HepG2 (cell line): ENCODE results near the gene LYPD4. TPM values are rescaled to one million over a fixed set of nuclear protein-coding genes. Genes with fewer than 3 reads are reported as not detected.

Source experiments
- HNF4A ChIP-seq: sonication (generic); formaldehyde crosslinking; IDR thresholded peaks from 2 replicates; pipeline ENCODE4 v1.4.0; 2020; ENCODE audit warnings: missing genetic modification reagents
- PPARG ChIP-seq: conservative IDR thresholded peaks from 2 replicates; pipeline ENCODE4 v1.6.1; 2016; ENCODE audit warnings: missing biosample characterization, missing genetic modification reagents
- REXO4 ChIP-seq: sonication (generic); formaldehyde crosslinking; IDR thresholded peaks from 2 replicates; pipeline ENCODE4 v1.8.0; 2022; ENCODE audit warnings: missing genetic modification reagents, mild to moderate bottlenecking, borderline replicate concordance
- SALL2 ChIP-seq: sonication (generic); formaldehyde crosslinking; IDR thresholded peaks from 2 replicates; pipeline ENCODE4 v1.8.1; 2023; ENCODE audit warnings: mild to moderate bottlenecking, missing genetic modification reagents, inconsistent platforms
- SAP130 ChIP-seq: IDR thresholded peaks from 2 replicates; pipeline ENCODE4 v1.6.1; 2016; ENCODE audit warnings: low read depth
- SOX5 ChIP-seq: IDR thresholded peaks from 2 replicates; pipeline ENCODE4 v1.6.1; 2016; ENCODE audit warnings: borderline replicate concordance
- TARDBP ChIP-seq: sonication (generic); formaldehyde crosslinking; IDR thresholded peaks from 2 replicates; pipeline ENCODE4 v1.8.0; 2022; ENCODE audit warnings: mild to moderate bottlenecking, missing genetic modification reagents
- ZFX ChIP-seq: sonication (generic); formaldehyde crosslinking; IDR thresholded peaks from 2 replicates; pipeline ENCODE4 v1.4.0; 2020; ENCODE audit warnings: mild to moderate bottlenecking, low read depth, missing genetic modification reagents, moderate library complexity
- ZKSCAN1 ChIP-seq: fragments of 150-350 bp; IDR thresholded peaks from 2 replicates; pipeline ENCODE4 v1.6.1; 2014; ENCODE audit warnings: low read length
- ZNF143 ChIP-seq: sonication (generic); formaldehyde crosslinking; IDR thresholded peaks from 2 replicates; pipeline ENCODE4 v1.4.0; 2020; ENCODE audit warnings: missing genetic modification reagents
- ZNF382 ChIP-seq: sonication (generic); formaldehyde crosslinking; IDR thresholded peaks from 2 replicates; pipeline ENCODE4 v1.5.0; 2020; ENCODE audit warnings: missing genetic modification reagents, mild to moderate bottlenecking, borderline replicate concordance
- ZNF552 ChIP-seq: sonication (generic); formaldehyde crosslinking; IDR thresholded peaks from 2 replicates; pipeline ENCODE4 v1.9.0; 2022; ENCODE audit warnings: missing genetic modification reagents, mild to moderate bottlenecking, borderline replicate concordance
- ZNF737 ChIP-seq: sonication (generic); formaldehyde crosslinking; IDR thresholded peaks from 2 replicates; pipeline ENCODE4 v1.5.0; 2020; ENCODE audit warnings: missing genetic modification reagents, mild to moderate bottlenecking, borderline replicate concordance
- ZNF792 ChIP-seq: IDR thresholded peaks from 2 replicates; pipeline ENCODE4 v1.6.1; 2016
- polyA plus RNA-seq, 8 experiments: library from polyadenylated mRNA; depleted of rRNA in 3 of 8; stranded (reverse) in 7 of 8; unstranded in 1 of 8; fragments of >200 nt; fragmentation: Illumina TruSeq in 4 of 8; extraction: Trizol in 4 of 8; gene quantifications; 2 replicates each; pipeline versions ENCODE4 v1.2.1 to v1.2.3, GENCODE V29; 2011 to 2016; ENCODE audit warnings: low read depth in 4 of 8, missing spikeins in 1 of 8, mixed read lengths in 1 of 8; ENCODE audit not compliant: insufficient read depth in 1 of 8
- total RNA-seq, 5 experiments: library from RNA; depleted of rRNA; stranded (reverse); fragments of >200 nt; fragmentation: Illumina TruSeq; extraction: Trizol; gene quantifications; 2 replicates each; pipeline ENCODE4 v1.2.3, GENCODE V29; 2016; ENCODE audit warnings: low read depth in 1 of 5
- TF ChIP-seq, protein P1 (sequence below): sonication (generic); formaldehyde crosslinking; IDR thresholded peaks from 2 replicates; pipeline ENCODE4 v1.4.0; 2020; ENCODE audit warnings: missing genetic modification reagents
- TF ChIP-seq, protein P2 (sequence below): sonication (generic); formaldehyde crosslinking; IDR thresholded peaks from 2 replicates; pipeline ENCODE4 v1.4.0; 2020; ENCODE audit warnings: missing genetic modification reagents
- TF ChIP-seq, protein P3 (sequence below): sonication (generic); formaldehyde crosslinking; IDR thresholded peaks from 2 replicates; pipeline ENCODE4 v1.4.0; 2020; ENCODE audit warnings: low read depth, mild to moderate bottlenecking, missing genetic modification reagents
- TF ChIP-seq, protein P4 (sequence below): sonication (generic); formaldehyde crosslinking; IDR thresholded peaks from 2 replicates; pipeline ENCODE4 v1.8.0; 2023; ENCODE audit warnings: mild to moderate bottlenecking, missing genetic modification reagents
- TF ChIP-seq, protein P5 (sequence below): IDR thresholded peaks from 2 replicates; pipeline ENCODE4 v1.6.1; 2016; ENCODE audit warnings: mild to moderate bottlenecking, missing biosample characterization, missing genetic modification reagents

The LYPD4 gene
- total and polyA plus RNA-seq, 2 of the 13 experiments (the other 11 are each of a cell fraction or from before 2014, with no cell fraction given) = not detected

DNA sequence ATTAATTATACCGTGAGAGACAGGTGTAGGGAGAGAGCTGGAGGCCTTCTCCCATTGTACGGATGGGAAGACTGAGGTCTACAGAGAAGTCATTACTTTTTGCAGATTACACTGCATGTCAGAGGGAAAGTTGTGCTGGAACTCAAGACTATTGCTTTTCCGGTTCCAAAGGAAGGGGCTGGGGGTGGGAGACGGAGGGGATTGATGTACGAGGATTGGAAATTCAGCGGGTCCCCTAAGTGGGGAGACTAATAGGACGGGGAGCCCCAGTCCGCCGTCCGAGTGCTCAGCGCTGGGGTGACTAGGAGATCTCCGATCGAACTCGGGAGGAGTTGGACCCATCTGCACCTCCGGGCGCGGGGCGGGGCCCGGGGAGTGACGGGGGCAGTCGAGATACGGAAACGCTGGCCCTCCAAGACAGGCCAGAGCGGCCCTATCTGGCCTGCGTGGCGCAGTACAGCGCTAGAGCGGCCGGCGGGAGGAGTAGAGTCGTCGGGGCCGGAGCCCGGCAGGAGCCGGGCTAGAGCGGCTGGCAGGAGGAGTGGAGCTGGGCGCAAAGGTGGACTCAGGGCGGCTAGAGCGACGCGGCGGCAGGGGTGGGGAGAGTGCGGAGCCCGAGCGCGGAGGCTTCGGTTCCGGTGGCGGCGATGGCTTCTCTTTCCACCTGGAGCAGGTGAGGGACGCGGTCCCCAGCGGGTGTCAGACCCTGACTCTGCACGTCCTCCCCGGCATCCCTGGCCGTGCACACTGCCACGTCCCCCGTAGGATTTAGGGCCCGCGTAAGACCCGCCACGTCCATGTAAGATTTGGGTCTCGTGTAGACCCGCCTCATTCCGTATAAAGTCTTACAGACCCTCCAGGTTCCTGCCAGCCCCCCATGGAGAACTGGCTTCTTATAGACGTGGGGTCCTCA lies 39.6 kb upstream of the LYPD4 start (continued):
- TF ChIP-seq, protein P1, sequence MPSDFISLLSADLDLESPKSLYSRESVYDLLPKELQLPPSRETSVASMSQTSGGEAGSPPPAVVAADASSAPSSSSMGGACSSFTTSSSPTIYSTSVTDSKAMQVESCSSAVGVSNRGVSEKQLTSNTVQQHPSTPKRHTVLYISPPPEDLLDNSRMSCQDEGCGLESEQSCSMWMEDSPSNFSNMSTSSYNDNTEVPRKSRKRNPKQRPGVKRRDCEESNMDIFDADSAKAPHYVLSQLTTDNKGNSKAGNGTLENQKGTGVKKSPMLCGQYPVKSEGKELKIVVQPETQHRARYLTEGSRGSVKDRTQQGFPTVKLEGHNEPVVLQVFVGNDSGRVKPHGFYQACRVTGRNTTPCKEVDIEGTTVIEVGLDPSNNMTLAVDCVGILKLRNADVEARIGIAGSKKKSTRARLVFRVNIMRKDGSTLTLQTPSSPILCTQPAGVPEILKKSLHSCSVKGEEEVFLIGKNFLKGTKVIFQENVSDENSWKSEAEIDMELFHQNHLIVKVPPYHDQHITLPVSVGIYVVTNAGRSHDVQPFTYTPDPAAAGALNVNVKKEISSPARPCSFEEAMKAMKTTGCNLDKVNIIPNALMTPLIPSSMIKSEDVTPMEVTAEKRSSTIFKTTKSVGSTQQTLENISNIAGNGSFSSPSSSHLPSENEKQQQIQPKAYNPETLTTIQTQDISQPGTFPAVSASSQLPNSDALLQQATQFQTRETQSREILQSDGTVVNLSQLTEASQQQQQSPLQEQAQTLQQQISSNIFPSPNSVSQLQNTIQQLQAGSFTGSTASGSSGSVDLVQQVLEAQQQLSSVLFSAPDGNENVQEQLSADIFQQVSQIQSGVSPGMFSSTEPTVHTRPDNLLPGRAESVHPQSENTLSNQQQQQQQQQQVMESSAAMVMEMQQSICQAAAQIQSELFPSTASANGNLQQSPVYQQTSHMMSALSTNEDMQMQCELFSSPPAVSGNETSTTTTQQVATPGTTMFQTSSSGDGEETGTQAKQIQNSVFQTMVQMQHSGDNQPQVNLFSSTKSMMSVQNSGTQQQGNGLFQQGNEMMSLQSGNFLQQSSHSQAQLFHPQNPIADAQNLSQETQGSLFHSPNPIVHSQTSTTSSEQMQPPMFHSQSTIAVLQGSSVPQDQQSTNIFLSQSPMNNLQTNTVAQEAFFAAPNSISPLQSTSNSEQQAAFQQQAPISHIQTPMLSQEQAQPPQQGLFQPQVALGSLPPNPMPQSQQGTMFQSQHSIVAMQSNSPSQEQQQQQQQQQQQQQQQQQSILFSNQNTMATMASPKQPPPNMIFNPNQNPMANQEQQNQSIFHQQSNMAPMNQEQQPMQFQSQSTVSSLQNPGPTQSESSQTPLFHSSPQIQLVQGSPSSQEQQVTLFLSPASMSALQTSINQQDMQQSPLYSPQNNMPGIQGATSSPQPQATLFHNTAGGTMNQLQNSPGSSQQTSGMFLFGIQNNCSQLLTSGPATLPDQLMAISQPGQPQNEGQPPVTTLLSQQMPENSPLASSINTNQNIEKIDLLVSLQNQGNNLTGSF (CRISPR knock-in tag) = peak; percentile 81; the same call in 1 of the 2 replicates
- TF ChIP-seq ZNF143 (CRISPR knock-in tag) (peak; percentile 72), ZFX (CRISPR knock-in tag) (peak; percentile 35; the same call in 1 of the 2 replicates), ZNF382 (CRISPR knock-in tag) (no peak), ZNF737 (no peak), SOX5 (CRISPR knock-in tag) (peak; percentile 57; the same call in 1 of the 2 replicates), REXO4 (no peak; the same call in 1 of the 2 replicates), SAP130 (CRISPR knock-in tag) (peak; percentile 94), ZKSCAN1 (peak; percentile 11; the same call in 1 of the 2 replicates), HNF4A (CRISPR knock-in tag) (peak; percentile 69), ZNF552 (CRISPR knock-in tag) (no peak; the same call in 1 of the 2 replicates), PPARG (CRISPR knock-in tag) (0 out of 2 replicates have a peak, but pooled peaks have one; percentile 21), SALL2 (CRISPR knock-in tag) (peak; percentile 65), TARDBP (CRISPR knock-in tag) (peak; percentile 86), ZNF792 (CRISPR knock-in tag) (peak; percentile 69; the same call in 1 of the 2 replicates)
- TF ChIP-seq, protein P2, sequence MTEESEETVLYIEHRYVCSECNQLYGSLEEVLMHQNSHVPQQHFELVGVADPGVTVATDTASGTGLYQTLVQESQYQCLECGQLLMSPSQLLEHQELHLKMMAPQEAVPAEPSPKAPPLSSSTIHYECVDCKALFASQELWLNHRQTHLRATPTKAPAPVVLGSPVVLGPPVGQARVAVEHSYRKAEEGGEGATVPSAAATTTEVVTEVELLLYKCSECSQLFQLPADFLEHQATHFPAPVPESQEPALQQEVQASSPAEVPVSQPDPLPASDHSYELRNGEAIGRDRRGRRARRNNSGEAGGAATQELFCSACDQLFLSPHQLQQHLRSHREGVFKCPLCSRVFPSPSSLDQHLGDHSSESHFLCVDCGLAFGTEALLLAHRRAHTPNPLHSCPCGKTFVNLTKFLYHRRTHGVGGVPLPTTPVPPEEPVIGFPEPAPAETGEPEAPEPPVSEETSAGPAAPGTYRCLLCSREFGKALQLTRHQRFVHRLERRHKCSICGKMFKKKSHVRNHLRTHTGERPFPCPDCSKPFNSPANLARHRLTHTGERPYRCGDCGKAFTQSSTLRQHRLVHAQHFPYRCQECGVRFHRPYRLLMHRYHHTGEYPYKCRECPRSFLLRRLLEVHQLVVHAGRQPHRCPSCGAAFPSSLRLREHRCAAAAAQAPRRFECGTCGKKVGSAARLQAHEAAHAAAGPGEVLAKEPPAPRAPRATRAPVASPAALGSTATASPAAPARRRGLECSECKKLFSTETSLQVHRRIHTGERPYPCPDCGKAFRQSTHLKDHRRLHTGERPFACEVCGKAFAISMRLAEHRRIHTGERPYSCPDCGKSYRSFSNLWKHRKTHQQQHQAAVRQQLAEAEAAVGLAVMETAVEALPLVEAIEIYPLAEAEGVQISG (CRISPR knock-in tag) = peak; percentile 100
- TF ChIP-seq, protein P3, sequence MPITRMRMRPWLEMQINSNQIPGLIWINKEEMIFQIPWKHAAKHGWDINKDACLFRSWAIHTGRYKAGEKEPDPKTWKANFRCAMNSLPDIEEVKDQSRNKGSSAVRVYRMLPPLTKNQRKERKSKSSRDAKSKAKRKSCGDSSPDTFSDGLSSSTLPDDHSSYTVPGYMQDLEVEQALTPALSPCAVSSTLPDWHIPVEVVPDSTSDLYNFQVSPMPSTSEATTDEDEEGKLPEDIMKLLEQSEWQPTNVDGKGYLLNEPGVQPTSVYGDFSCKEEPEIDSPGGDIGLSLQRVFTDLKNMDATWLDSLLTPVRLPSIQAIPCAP (CRISPR knock-in tag) = no peak
- TF ChIP-seq, protein P4, sequence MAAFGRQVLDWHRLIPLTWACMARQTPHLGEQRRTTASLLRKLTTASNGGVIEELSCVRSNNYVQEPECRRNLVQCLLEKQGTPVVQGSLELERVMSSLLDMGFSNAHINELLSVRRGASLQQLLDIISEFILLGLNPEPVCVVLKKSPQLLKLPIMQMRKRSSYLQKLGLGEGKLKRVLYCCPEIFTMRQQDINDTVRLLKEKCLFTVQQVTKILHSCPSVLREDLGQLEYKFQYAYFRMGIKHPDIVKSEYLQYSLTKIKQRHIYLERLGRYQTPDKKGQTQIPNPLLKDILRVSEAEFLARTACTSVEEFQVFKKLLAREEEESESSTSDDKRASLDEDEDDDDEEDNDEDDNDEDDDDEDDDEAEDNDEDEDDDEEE (CRISPR knock-in tag) = 0 out of 2 replicates have a peak, but pooled peaks have one; percentile 27
- TF ChIP-seq, protein P5, sequence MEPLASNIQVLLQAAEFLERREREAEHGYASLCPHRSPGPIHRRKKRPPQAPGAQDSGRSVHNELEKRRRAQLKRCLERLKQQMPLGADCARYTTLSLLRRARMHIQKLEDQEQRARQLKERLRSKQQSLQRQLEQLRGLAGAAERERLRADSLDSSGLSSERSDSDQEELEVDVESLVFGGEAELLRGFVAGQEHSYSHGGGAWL (CRISPR knock-in tag) = peak; percentile 67
